H1 (cell line): ENCODE measurements around the gene EPHA6. TPM values are rescaled to one million over a fixed set of nuclear protein-coding genes. Genes with fewer than 3 reads are reported as not detected.

ENCODE experiments used
- CTCF ChIA-PET: fragments of 300-600 bp; sonication (Branson Sonifier 250); formaldehyde crosslinking; loops from one replicate; lab custom pipeline; 2021; ENCODE audit not compliant: partially characterized antibody; lab: Charles Lee
- POLR2A ChIA-PET: fragments of 300-600 bp; sonication (Branson Sonifier 250); formaldehyde crosslinking; loops from one replicate; lab custom pipeline; 2021; ENCODE audit warnings: inconsistent platforms; ENCODE audit not compliant: partially characterized antibody; lab: Charles Lee
- DNase-seq, 2 experiments: peaks; one replicate each; pipeline versions ENCODE4 v3.0.0 to v3.0.0-alpha.2; 2010 to 2022; ENCODE audit warnings: low spot score in 2 of 2, low read depth in 1 of 2, mixed read lengths in 1 of 2
- FAIRE-seq: peaks from 2 replicates; lab custom pipeline; 2011; peaks lifted over from hg19 to GRCh38; lab: Jason Lieb, UNC
- H2AFZ ChIP-seq: 2 replicates; pipeline ENCODE4 v1.8.1; 2012; ENCODE audit warnings: low read length, inconsistent platforms
- H2AK5ac ChIP-seq: 2 replicates; pipeline ENCODE4 v1.6.1; 2013; ENCODE audit warnings: low read depth, low read length
- H2BK120ac ChIP-seq: replicated peaks from 2 replicates; pipeline ENCODE3; 2013; ENCODE audit warnings: low read depth, low read length, inconsistent platforms
- H2BK12ac ChIP-seq: 2 replicates; pipeline ENCODE4 v1.6.1; 2013; ENCODE audit warnings: low read depth, low read length
- H2BK15ac ChIP-seq: 2 replicates; pipeline ENCODE4 v1.6.1; 2013; ENCODE audit warnings: low read length
- H2BK20ac ChIP-seq: 2 replicates; pipeline ENCODE4 v1.6.1; 2013; ENCODE audit warnings: low read length
- H2BK5ac ChIP-seq: 2 replicates; pipeline ENCODE4 v1.6.1; 2013; ENCODE audit warnings: low read depth, low read length
- H3K14ac ChIP-seq: 2 replicates; pipeline ENCODE4 v1.6.1; 2013; ENCODE audit warnings: inconsistent platforms; ENCODE audit not compliant: insufficient read length
- H3K18ac ChIP-seq: 2 replicates; pipeline ENCODE4 v1.6.1; 2013; ENCODE audit warnings: low read length; ENCODE audit errors: extremely low read depth
- H3K23ac ChIP-seq: 2 replicates; pipeline ENCODE4 v1.6.1; 2013; ENCODE audit warnings: inconsistent platforms; ENCODE audit not compliant: insufficient read length
- H3K23me2 ChIP-seq: 2 replicates; pipeline ENCODE4 v1.6.1; 2013; ENCODE audit warnings: low read depth, low read length
- H3K27ac ChIP-seq: 2 replicates; pipeline ENCODE4 v1.6.1; 2011; ENCODE audit warnings: low read depth, low read length, inconsistent platforms
- H3K27me3 ChIP-seq, 4 experiments: replicated peaks in 1 of 4; 1 replicate in 1 of 4; 2 replicates in 3 of 4; pipeline versions ENCODE4 v1.6.1 to v1.8.1; 2011 to 2013; ENCODE audit warnings: low read length in 3 of 4, mild to moderate bottlenecking in 3 of 4, inconsistent platforms in 2 of 4, mixed read lengths in 2 of 4, moderate library complexity in 1 of 4; ENCODE audit not compliant: control insufficient read depth in 3 of 4, insufficient read depth in 3 of 4; ENCODE audit errors: extremely low read depth in 1 of 4
- H3K36me3 ChIP-seq, 4 experiments: 2 replicates each; pipeline versions ENCODE4 v1.6.1 to v1.8.1; 2011 to 2013; ENCODE audit warnings: mild to moderate bottlenecking in 4 of 4, low read length in 3 of 4, moderate library complexity in 2 of 4, control low read depth in 1 of 4, inconsistent platforms in 1 of 4; ENCODE audit not compliant: insufficient read depth in 4 of 4, control insufficient read depth in 2 of 4
- H3K4ac ChIP-seq: replicated peaks from 2 replicates; pipeline ENCODE3; 2013; ENCODE audit warnings: low read length, low read depth, mixed read lengths, inconsistent platforms; ENCODE audit not compliant: insufficient read length
- H3K4me1 ChIP-seq, 4 experiments: replicated peaks in 1 of 4; 1 replicate in 1 of 4; 2 replicates in 3 of 4; pipeline versions ENCODE4 v1.6.1 to v1.8.1; 2011 to 2013; ENCODE audit warnings: low read length in 3 of 4, inconsistent platforms in 2 of 4, mixed read lengths in 1 of 4; ENCODE audit not compliant: insufficient read depth in 4 of 4, control insufficient read depth in 3 of 4
- H3K4me2 ChIP-seq, 2 experiments: 2 replicates each; pipeline versions ENCODE4 v1.6.1 to v1.8.1; 2011 to 2013; ENCODE audit warnings: low read depth in 2 of 2, low read length in 2 of 2, control low read depth in 1 of 2, inconsistent platforms in 1 of 2, mild to moderate bottlenecking in 1 of 2; ENCODE audit not compliant: insufficient read depth in 1 of 2
- H3K4me3 ChIP-seq, 4 experiments: fragments of 200-600, 300-600 bp in 1 of 4; sonication (generic), shearing (Covaris generic), sonication (Bioruptor Twin) in 1 of 4; 2 replicates each; pipeline versions ENCODE4 v1.5.1 to v1.8.1; 2011 to 2016; ENCODE audit warnings: low read length in 4 of 4, low read depth in 3 of 4, control low read depth in 2 of 4, inconsistent platforms in 2 of 4, mild to moderate bottlenecking in 2 of 4, mixed read lengths in 1 of 4, moderate library complexity in 1 of 4; ENCODE audit not compliant: insufficient read depth in 2 of 4; ENCODE audit errors: extremely low read depth in 1 of 4
- H3K56ac ChIP-seq: replicated peaks from 2 replicates; pipeline ENCODE3; 2013; ENCODE audit warnings: low read depth, mild to moderate bottlenecking, mixed read lengths, low read length, inconsistent platforms; ENCODE audit not compliant: insufficient read length
- H3K79me1 ChIP-seq: 2 replicates; pipeline ENCODE4 v1.6.1; 2013; ENCODE audit warnings: low read depth, low read length, control low read depth
- H3K79me2 ChIP-seq, 2 experiments: 2 replicates each; pipeline versions ENCODE4 v1.6.1 to v1.8.1; 2012 to 2013; ENCODE audit warnings: low read length in 2 of 2, mild to moderate bottlenecking in 2 of 2, inconsistent platforms in 1 of 2; ENCODE audit not compliant: insufficient read depth in 2 of 2, control insufficient read depth in 1 of 2
- H3K9ac ChIP-seq, 4 experiments: replicated peaks in 1 of 4; 1 replicate in 1 of 4; 2 replicates in 3 of 4; pipeline versions ENCODE4 v1.6.1 to v1.8.1; 2011 to 2013; ENCODE audit warnings: low read depth in 3 of 4, low read length in 3 of 4, control low read depth in 2 of 4, mild to moderate bottlenecking in 2 of 4, moderate library complexity in 2 of 4, inconsistent platforms in 1 of 4; ENCODE audit errors: extremely low read depth in 1 of 4
- H3K9me3 ChIP-seq, 2 experiments: 2 replicates each; pipeline versions ENCODE4 v1.6.1 to v1.8.1; 2012 to 2013; ENCODE audit warnings: mild to moderate bottlenecking in 2 of 2, moderate library complexity in 2 of 2, control low read depth in 1 of 2, inconsistent platforms in 1 of 2, low read depth in 1 of 2, low read length in 1 of 2, mixed read lengths in 1 of 2; ENCODE audit not compliant: insufficient read depth in 2 of 2
- H4K20me1 ChIP-seq, 2 experiments: replicated peaks in 1 of 2; 2 replicates each; pipeline versions ENCODE3 to v1.8.1; 2011 to 2013; ENCODE audit warnings: inconsistent platforms in 2 of 2, low read length in 2 of 2, mild to moderate bottlenecking in 1 of 2; ENCODE audit not compliant: insufficient read depth in 2 of 2, control insufficient read depth in 1 of 2
- H4K5ac ChIP-seq: 2 replicates; pipeline ENCODE4 v1.6.1; 2013; ENCODE audit warnings: low read length, low read depth, mixed read lengths, inconsistent platforms; ENCODE audit not compliant: insufficient read length
- H4K8ac ChIP-seq: 2 replicates; pipeline ENCODE4 v1.8.0; 2013; ENCODE audit warnings: mild to moderate bottlenecking, moderate library complexity, low read length, inconsistent platforms; ENCODE audit not compliant: insufficient read depth; ENCODE audit errors: extremely low read depth
- H4K91ac ChIP-seq: replicated peaks from 2 replicates; pipeline ENCODE3; 2013; ENCODE audit warnings: low read length, mixed read lengths, inconsistent platforms; ENCODE audit not compliant: insufficient read length
- JUND ChIP-seq: IDR thresholded peaks from 2 replicates; pipeline ENCODE4 v1.6.1; 2011; ENCODE audit warnings: mild to moderate bottlenecking, improper control_type of control experiment, low read length
- POLR2A ChIP-seq, 2 experiments: IDR thresholded peaks; 1 replicate in 1 of 2; 2 replicates in 1 of 2; pipeline ENCODE4 v1.6.1; 2011; ENCODE audit warnings: low read depth in 2 of 2, low read length in 2 of 2, mild to moderate bottlenecking in 2 of 2; ENCODE audit errors: control extremely low read depth in 1 of 2
- RFX5 ChIP-seq: IDR thresholded peaks from 2 replicates; pipeline ENCODE4 v1.6.1; 2011; ENCODE audit warnings: low read depth, low read length, improper control_type of control experiment, borderline replicate concordance
- SP2 ChIP-seq: IDR thresholded peaks from 2 replicates; pipeline ENCODE4 v1.6.1; 2012; ENCODE audit warnings: mild to moderate bottlenecking, low read length, inconsistent platforms
- WGBS, 2 experiments: shearing (Covaris generic) in 1 of 2; methylation state at CpG; one replicate each; pipeline versions ENCODE4 v1.1.6 to v1.1.7; 2013 to 2015; ENCODE audit warnings: low lambda C conversion rate in 2 of 2, mixed read lengths in 2 of 2, inconsistent platforms in 1 of 2, low coverage in 1 of 2, missing lambda C conversion rate in 1 of 2; ENCODE audit not compliant: insufficient replicate concordance in 2 of 2, insufficient coverage in 1 of 2, insufficient read length in 1 of 2; ENCODE audit errors: extremely low coverage in 1 of 2, missing lambda C conversion rate in 1 of 2; 5-methylcytosine and 5-hydroxymethylcytosine counted together
- polyA plus RNA-seq, 7 experiments: library from polyadenylated mRNA; depleted of rRNA in 3 of 7; stranded (reverse) in 5 of 7; unstranded in 2 of 7; fragments of >200 nt in 5 of 7; fragments of 200-250 nt in 2 of 7; gene quantifications; 1 replicate in 5 of 7; 2 replicates in 1 of 7; 4 replicates in 1 of 7; pipeline versions ENCODE4 v1.2.1 to v1.2.3, GENCODE V29; 2011 to 2013; ENCODE audit warnings: missing spikeins in 2 of 7, mixed read lengths in 2 of 7
- total RNA-seq: library from RNA; stranded (reverse); fragmentation: NEBNext Ultra II Directional; extraction: Animal tissue kit (Norgen Biotek cat#: 25700); gene quantifications from 2 replicates; pipeline ENCODE4 v1.2.1, GENCODE V29; 2021

Gene EPHA6
- total and polyA plus RNA-seq, 2 of the 8 experiments (the other 6 are each of a cell fraction or from before 2014, with no cell fraction given), result 0.83 to 3.2 TPM

DNA sequence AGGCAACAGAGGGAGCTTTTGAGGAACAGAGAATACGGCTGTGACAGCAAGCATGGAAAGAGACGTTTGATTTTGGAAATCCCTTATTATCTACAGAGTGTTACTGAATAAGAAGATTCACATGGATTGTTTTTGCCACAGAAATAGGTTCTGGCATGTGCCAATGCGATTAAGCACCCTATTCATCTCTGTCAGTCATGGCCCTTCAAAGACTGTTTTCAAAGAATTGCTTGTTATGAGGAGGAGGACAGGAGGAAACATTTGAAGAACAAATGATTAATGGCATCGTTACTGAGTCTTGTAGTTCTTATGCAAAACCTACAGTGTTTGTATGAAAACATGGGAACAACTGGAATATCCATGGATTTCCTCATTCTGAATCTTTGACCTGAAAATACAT lies 86.2 kb downstream of the EPHA6 start:
- Histone ChIP-seq H2BK5ac (no peak overlapping the region), H2BK12ac (no peak overlapping the region), H2AFZ (no peak overlapping the region), H3K18ac (no peak overlapping the region), H3K27me3 (no peaks in the 10 kb centered on the region), H3K4me2 (no peak overlapping the region), H3K4ac (no peak overlapping the region), H4K8ac (no peak overlapping the region), H2AK5ac (no peak overlapping the region), H2BK120ac (no peak overlapping the region), H4K91ac (no peak overlapping the region), H4K20me1 (no peaks in the 10 kb centered on the region), H3K4me1 (no peaks in the 10 kb centered on the region), H2BK20ac (no peak overlapping the region), H3K4me3 (no peak overlapping the region), H3K27ac (no peak overlapping the region), H4K5ac (no peak overlapping the region), H3K14ac (no peak overlapping the region), H3K23ac (no peak overlapping the region), H3K9me3 (no peaks in the 10 kb centered on the region), H3K56ac (no peak overlapping the region), H3K79me2 (no peaks in the 10 kb centered on the region), H2BK15ac (no peak overlapping the region), H3K9ac (no peak overlapping the region), H3K79me1 (no peaks in the 10 kb centered on the region), H3K23me2 (no peaks in the 10 kb centered on the region), H3K36me3 (no peaks in the 10 kb centered on the region)
- 82% methylated on average over 4 of the region's 4 CpGs; no CpG with 5 or more reads in 1 of the 2 experiments for WGBS, 2 experiments
- CTCF ChIA-PET, result no interaction called here
- POLR2A ChIA-PET, result no interaction called here
- DNase-seq (no peak), FAIRE-seq (no peak)
- TF ChIP-seq JUND, result no peak
- TF ChIP-seq RFX5, result no peak
- no peak for TF ChIP-seq SP2
- no peak for TF ChIP-seq POLR2A (IDR thresholded peaks at IDR 0.05; ENCODE audit: control extremely low read depth in 1 of 2, low read depth in 2 of 2, low read length in 2 of 2)
